Astrocyte of the spinal cord (primary cell): ENCODE data around the gene LYST.
"Not testable (repeated sequence)": the region's sequence is repeated elsewhere in the genome, so short reads cannot be mapped to it uniquely, and the experiment has no call there.

Source experiments
- DNase-seq: peaks from one replicate; pipeline ENCODE4 v3.0.0; 2011; ENCODE audit warnings: low read depth, low spot score
- H3K4me3 ChIP-seq: 2 replicates; pipeline ENCODE4 v1.5.1; 2011; ENCODE audit warnings: low read depth, mild to moderate bottlenecking, low read length, moderate library complexity
- CTCF ChIP-seq: IDR thresholded peaks from 2 replicates; pipeline ENCODE4 v1.5.1; 2012; ENCODE audit warnings: low read depth, mild to moderate bottlenecking, low read length, inconsistent platforms
- in situ Hi-C: cut with HindIII; loops from 2 replicates; pipeline ENCODE4 v1.10.0; 2017; ENCODE audit warnings: low sequenced_read_pairs

Gene LYST

DNA sequence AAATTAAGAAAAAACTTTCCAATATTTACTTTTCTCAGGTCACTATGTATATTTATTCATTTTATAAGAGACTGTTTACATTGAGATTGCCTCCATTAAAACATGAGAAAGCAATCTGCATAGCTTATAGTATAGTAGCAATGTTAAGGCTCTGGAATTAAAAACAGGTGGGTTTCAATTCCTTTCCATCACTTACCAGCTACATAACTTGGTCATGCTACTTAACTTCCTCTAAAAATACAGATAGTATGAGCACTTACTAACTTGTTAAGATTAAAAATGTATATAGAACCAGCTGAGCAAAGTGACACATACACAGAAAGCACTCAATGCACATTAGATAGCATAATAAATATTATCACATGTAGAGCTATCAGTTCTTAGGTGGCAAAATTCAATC, 76.6 kb downstream of the LYST start:
- DNase-seq: no peak
- in situ Hi-C loops: no loop called here
- H3K4me3 ChIP-seq: no peak overlapping the region
- no peak for TF ChIP-seq CTCF

DNA sequence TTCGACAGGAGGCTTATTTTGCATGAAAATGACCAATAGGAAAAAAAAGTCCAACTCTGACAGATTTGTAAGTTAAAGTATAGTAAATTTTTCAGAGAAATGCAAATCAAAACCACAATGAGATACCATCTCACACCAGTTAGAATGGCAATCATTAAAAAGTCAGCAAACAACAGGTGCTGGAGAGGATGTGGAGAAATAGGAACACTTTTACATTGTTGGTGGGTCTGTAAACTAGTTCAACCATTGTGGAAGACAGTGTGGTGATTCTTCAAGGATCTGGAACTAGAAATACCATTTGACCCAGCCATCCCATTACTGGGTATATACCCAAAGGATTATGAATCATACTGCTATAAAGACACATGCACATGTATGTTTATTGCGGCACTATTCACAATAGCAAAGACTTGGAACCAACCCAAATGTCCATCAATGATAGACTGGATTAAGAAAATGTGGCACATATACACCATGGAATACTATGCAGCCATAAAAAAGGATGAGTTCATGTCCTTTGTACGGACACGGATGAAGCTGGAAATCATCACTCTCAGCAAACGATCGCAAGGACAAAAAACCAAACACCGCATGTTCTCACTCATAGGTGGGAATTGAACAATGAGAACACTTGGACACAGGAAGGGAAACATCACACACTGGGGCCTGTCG, 80.3 kb downstream of the LYST start:
- H3K4me3 ChIP-seq, DNase-seq, in situ Hi-C loops: not testable (repeated sequence)

GRCh38 chr1:235784950-235785349, 81.8 kb downstream of the LYST start:
- H3K4me3 ChIP-seq: no peak overlapping the region
- DNase-seq: no peak
- no peak for TF ChIP-seq CTCF
- in situ Hi-C loops: no loop called here

GRCh38 chr1:235783148-235783776, 83.4 kb downstream of the LYST start:
- peak; percentile 71 for DNase-seq
- in situ Hi-C loops: no loop called here
- TF ChIP-seq CTCF: peak; percentile 33
- no peak overlapping the region for H3K4me3 ChIP-seq

DNA sequence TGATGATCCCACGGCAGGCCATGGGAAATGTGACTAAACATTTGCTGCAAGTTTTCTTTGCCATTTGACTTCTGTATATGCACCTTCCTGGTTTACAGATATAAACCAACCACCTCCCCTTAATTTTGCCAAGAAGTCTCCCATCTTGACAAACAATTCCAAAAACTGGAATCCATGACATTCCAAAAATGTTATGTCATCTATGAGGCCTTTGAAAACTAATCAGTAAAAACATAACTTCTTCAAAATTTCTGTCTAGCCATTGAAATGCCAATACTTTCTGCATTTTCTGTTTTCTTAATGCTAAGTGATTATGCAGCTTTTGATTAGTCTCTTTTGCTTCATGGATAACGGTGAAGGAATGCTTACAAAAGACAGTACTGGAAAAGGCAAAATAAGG, 84.1 kb downstream of the LYST start:
- in situ Hi-C loops: no loop called here
- no peak overlapping the region for H3K4me3 ChIP-seq
- DNase-seq: peak; percentile 7
- no peak for TF ChIP-seq CTCF

DNA sequence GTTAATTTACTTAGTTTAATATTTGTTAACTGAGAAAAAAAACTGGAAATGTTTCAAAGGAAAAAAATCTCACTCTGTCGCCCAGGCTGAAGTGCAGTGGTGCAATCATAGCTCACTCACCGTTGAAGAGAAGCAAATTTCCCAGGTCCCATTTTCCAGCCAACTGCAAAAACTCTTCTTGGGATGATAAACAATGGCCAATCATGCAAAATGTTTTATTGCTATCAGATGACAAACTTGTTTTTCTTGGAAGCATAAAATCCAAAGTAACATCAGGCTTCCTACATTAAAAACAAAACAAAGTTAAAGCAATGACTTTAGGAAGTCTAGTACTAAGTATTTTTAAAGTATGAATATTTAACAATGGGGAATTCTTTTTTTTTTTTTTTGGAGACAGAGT, 84.9 kb downstream of the LYST start:
- TF ChIP-seq CTCF: no peak
- DNase-seq: no peak
- no peak overlapping the region for H3K4me3 ChIP-seq
- in situ Hi-C loops: no loop called here

- in situ Hi-C loops: no loop called here
- no peak for DNase-seq
- H3K4me3 ChIP-seq: no peak overlapping the region
- no peak for TF ChIP-seq CTCF
These were observed 86.9 kb downstream of the LYST start for GRCh38 chr1:235779770-235780169.
